Measurements from ENCODE around the gene KRTAP4-12.
"Not testable (repeated sequence)": the region's sequence is repeated elsewhere in the genome, so short reads cannot be mapped to it uniquely, and the experiment has no call there.

Gene KRTAP4-12

GRCh38 chr17:41084100-41084856 lies 39.7 kb downstream of the KRTAP4-12 start, which contains the start of gene KRTAP4-7:
KRTAP4-7 (plus strand) TSS chr17:41084150; CDS start chr17:41084207, 57 bp downstream.
- not testable (repeated sequence) for DNase-seq

DNA sequence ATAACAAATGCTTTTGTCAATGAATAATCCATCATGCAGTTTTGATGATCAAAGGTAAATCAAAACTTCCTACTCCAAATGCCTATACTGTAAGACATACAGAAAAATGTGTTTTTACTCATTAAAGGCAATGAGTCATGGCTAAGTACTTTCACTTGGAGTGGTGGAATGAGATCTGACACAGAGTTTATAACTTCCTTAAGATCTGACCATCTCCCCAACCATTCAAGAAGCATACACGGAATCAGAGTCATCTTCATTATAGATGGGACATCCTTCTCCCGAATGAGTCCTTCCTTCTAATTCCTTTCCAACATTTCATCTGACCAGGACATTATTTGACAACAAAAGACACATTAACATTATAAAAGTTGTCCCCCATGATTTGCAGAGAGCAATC lies 40.6 kb downstream of the KRTAP4-12 start:
- DNase-seq = not testable (repeated sequence)

GRCh38 chr17:41082626-41083025 lies 41.4 kb downstream of the KRTAP4-12 start:
- DNase-seq = no peak

DNA sequence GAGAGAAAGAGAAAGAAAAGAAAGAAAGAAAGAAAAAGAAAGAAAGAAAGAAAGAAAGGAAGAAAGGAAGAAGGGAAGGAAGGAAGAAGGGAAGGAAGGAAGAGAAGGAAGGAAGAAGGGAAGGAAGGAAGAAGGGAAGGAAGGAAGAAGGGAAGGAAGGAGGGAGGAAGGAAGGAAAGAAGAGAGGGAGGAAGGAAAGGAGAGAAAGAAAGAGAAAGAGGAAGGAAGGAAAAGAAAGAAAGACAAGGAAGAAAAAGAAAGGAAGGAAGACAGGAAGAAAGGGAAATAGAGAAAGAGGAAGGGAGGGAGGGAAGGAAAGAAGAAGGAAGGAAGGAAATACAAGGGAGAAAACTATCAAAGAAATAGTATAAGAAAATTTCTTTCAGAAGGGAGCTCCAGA lies 47.2 kb downstream of the KRTAP4-12 start:
- DNase-seq = no peak

DNA sequence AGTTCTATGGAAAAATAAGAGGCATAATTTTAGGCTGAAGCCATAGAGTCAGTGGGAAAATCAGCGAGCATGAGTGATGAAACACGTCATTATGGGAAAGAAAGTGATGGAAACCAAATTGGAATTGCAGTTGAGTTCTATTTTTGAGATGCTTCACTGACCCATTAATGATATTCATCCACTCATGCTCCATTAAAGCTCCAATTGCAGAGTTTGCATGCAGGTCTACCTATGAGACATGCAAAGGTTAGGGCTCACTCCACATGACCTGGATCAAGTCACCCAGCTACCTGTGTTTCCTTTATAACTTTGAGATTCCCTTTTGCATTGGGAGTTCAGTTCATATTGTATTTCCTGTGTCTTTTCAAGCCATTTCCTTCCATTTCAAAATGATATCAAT lies 50.3 kb downstream of the KRTAP4-12 start:
- DNase-seq = no peak
